ENCODE measurements around the gene NELL1.
"Not testable (repeated sequence)": the region's sequence is repeated elsewhere in the genome, so short reads cannot be mapped to it uniquely, and the experiment has no call there.

The NELL1 gene

DNA sequence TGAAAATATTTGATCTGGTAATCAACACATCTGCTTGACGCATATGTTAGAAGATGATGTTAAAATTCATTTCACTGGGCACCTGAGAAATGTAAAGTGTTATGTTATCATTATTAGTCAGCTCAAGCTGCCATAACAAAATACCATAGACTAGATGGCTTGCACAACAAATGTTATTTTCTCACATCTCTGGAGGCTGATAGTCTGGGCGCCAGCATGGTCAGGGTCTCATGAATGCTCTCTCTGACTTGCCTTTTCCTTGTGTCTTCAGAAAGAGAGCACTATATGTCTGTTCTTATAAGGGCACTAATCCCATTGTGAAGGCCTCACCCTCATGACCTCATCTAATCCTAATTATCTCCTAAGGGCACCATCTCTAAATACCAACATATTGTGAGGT is 435.3 kb downstream of the NELL1 start:
- DNase-seq (ENCODE audit: low read depth in 4 of 4, low spot score in 1 of 4): no peak

DNA sequence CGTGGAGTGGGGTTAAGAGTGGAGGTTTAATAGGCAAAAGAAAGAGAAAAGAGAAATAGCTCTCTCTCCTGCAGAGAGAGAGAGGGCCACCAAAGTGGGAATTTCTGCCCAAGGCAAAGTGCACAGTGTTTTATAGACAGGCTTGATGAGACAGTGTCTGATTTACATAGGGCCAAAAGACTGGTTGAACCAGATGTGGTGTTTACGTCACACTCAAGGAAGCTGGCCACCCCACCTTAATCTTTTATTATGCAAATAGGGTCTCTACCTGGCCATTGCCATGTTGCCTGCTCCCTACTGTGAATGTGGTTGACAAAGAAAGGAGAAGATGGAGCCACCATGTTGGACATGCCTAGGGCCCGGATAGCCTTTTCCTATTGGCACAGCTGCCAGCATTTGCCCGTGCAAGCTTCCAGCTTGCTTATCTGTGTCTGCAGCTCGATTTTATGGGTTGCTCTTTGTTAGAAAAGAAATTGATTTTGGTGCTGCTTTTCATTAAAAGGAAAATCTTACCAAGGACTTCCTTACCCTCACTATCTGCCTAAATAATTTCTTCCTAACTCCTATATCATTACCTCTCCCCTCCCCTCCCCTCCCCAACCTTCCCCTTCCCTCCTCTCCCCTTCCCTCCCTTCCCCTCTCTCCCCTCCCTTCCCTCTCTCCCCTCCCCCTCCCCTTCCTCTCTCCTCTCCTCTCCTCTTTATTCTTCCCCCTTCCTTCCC is 436.0 kb downstream of the NELL1 start:
- no peak for DNase-seq (ENCODE audit: low read depth in 4 of 4, low spot score in 1 of 4)

DNA sequence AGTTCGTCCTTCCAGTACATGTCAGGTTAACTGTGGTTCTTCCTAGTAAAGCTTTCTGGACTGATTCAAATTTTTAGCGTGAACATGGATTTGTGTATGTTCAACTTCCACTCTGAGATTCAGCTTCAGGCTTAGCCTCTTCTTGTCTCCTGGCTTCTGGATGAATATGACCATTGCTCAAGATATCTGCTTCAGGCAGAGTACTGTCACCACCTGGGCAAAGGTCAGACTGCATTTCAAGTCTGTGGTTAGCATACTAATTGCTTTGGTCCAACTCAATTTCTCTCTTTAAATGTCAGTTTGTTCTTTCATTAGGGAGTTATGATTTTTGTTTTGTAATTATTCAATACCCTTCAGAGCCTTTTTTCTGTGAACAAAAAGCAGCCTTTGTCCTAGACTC is 440.0 kb downstream of the NELL1 start:
- DNase-seq (ENCODE audit: low read depth in 4 of 4, low spot score in 1 of 4): no peak

DNA sequence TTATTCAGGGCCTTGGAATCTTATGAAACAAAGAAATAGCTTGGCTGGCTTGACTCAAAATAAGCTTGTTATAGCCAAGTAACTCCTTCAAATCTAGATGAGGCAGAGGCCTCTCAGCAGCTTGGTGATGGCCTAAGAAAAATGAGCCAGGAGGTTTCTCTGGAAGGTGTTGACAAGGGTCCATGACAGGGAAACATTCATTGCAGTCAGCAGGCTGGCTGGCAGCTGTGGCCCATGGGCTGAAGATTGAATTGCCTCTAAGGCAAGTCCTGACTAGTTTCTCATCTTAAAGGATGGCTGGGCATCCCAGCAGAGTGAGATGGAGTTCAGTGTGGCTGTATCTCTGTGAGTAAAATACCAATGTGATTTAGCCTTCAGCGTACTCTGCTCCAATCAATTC is 441.0 kb downstream of the NELL1 start:
- no peak for DNase-seq (ENCODE audit: low read depth in 4 of 4, low spot score in 1 of 4)

DNA sequence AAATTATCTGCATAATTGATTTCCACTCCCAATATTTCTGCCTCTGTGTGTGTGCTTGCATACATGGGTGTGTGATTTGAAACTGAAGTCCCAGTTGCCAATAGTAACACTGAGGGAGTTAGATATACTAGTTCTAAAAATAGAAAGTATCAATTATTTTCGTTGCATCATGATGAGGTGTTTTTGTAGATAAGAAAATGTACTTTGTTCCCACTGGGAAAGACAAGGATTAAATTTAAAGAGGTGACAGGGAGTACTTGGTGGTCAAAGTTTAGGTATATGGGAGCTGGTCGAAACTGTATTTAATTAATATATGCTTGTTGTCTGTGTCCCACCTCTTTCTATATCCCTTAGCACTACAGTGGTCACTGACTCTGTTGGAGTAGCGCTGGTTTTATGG is 444.5 kb downstream of the NELL1 start:
- no peak for DNase-seq (ENCODE audit: low read depth in 4 of 4, low spot score in 1 of 4)

DNA sequence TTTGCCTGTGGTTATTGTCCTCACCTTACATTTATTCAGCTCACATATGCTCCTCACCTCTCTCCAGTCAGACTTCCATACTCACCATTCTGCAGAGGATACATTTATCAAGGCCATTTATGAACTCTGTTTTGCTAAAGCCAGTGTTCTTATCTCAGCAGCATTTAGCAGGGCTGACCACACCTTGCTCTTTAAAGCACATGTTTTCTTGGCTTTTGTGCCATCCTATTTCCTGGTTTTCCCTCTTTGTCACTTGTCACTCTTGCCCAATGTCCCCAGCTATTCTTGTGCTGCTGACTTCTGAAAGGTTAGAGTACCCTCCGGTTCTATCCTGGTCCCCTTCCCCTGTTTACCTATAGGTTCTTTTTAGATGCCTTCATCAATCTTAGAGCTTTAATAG is 446.6 kb downstream of the NELL1 start:
- DNase-seq (ENCODE audit: low read depth in 4 of 4, low spot score in 1 of 4): no peak

DNA sequence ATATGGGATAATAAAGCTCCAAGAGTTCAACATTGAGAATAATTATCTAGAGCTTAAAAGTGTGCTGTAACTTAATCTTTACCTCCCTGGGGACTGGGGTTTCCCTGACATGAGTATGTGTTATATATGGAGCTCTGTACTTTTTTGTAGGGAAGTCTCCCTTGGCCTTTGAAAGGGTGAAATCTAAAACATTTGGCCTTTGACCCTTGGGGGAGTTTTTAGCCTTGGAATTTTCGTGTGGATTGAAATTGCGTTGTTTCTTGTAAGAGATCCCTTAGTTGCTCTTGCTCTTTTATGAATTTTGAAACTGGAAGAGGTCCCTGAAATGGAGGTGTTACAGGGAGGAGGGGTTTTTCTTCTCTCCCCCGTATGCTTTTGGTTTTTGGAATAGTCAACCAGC is 450.0 kb downstream of the NELL1 start:
- no peak for DNase-seq (ENCODE audit: low read depth in 4 of 4, low spot score in 1 of 4)

DNA sequence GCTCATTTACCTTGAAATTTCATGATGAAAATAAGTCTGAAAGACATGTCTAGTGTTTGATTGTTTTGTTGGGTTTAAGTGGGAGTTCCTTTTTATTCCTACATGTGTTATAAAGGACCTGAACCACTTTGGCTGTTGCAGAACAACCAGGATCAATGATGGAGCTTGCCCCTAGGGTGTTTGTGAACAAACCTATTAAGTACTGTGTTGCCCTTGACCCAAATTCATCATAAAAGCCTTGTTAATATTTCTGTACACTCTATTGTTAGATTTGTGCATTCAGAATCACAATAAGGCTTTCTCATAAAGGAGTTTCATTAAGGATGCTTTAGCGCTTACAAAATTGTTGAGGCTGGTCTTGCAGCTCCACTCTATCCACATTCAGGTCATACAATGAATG is 452.6 kb downstream of the NELL1 start:
- no peak for DNase-seq (ENCODE audit: low read depth in 4 of 4, low spot score in 1 of 4)

DNA sequence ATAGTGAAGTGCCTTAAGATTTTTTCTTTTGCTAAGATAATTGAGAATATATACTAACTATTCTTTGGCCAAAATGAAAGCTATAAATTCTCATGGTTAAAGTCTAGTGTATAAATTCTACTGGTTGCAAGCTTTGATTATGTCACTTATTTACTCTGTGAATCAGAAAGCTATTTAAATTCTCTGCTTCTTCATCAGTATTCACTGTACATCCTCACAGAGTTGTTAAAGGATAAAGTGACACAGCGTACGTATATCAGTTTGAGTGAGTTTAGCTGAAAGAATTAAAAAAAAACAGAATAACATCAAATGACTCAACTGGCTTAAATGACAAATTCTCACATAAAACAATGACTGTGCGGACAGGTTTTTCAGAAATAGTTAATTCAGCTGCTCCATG is 453.1 kb downstream of the NELL1 start:
- no peak for DNase-seq (ENCODE audit: low read depth in 4 of 4, low spot score in 1 of 4)

DNA sequence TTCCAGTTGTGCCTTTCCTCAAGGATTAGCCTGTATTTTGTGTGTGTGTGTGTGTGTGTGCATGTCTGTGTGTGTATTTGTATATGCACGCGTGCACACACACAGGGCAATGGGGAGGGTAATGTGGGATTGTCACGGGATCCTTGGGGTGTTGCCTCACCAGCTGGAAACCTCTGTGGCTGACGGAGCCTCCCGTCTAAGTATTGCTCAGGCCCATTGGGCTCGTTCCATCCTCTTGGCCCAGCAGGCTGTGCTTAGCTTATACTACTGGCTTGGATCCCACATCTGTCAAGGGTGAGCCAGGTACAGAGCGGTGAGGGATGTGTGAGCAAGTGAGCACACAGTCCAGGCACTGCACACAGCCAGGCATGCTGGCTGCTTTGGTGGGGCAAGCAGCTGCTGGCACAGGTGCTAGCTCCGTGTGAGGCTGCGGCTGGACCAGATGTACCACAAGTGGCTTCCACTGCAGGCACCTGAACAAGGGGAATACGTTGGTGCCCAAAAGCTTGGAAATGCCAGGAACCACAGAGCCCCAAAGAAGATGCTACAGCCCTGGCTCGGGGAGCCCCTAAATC is 462.8 kb downstream of the NELL1 start:
- DNase-seq (ENCODE audit: low read depth in 4 of 4, low spot score in 1 of 4): no peak

DNA sequence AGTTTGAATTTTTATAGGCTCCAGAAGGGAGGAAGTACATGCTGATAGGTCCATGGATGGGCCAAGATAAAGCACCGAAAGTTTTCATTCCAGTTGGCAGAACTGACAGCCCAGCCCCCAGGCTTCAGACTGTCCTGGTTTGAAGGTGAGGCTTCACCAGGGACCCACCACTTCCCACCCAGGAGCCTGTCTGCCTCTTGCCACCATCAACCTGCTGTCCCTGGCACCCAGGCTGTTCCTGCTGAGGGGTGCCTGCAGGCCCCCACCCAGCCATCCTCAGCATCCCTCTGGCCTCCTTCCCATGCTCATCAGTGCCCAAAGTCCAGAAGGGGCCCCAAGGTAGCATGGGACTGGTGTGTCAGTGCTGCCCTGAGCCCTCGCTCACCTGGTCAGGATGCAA is 463.9 kb downstream of the NELL1 start:
- DNase-seq (ENCODE audit: low read depth in 4 of 4, low spot score in 1 of 4): no peak

DNA sequence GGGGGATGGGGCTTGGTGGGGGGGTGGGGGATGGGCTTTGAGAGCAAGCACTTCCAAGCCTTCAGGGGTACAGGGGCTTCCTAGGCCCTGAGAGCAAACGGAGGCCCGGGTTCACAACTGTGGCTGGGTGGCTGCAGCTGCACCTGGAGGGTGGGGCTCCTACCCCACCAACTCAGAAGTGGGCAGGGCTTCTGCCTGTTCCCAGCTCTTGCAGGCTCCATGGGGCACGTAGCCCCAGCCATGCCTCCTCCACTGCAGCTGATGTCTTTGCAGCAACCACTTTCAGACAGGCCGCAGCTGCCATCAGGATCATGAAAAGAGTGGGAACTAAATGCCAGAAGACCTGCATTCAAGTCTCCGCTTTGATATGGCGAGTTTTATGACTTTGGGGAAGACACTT is 464.3 kb downstream of the NELL1 start:
- no peak for DNase-seq (ENCODE audit: low read depth in 4 of 4, low spot score in 1 of 4)

DNA sequence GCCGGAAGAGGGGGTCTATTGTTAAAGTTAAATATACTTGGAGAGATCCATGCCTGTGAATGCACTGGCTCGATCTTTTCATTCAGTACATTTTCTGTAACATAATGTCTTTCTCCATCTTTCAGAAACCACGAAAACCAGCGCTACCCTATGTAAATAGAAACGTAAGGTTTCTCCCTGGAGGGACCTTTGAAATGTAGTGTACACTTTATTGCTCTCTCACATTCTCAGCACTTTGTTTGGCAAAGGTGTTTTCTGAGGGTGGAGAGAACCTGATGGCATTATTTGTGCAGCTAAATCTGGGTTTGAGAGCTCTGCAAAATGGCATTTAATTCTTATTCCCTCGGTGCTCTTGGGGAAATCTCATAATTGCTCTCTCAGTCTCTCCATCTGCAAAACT is 468.4 kb downstream of the NELL1 start:
- no peak for DNase-seq (ENCODE audit: low read depth in 4 of 4, low spot score in 1 of 4)

DNA sequence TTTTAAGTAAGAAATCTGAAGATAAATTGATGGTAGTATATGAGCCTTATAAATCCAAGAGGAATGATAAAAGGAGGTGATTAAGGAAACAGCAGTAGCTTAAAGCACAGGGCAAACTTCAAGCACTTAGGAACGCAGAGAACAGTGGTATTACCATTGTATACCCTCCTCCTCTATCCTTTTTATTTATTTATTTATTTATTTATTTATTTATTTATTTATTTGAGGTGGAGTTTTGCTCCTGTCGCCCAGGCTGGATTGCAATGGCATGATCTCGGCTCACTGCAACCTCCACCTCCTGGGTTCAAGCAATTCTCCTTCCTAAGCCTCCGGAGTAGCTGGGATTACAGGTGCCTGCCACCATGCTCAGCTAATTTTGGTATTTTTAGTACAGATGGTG is 472.2 kb downstream of the NELL1 start:
- not testable (repeated sequence) for DNase-seq (ENCODE audit: low read depth in 4 of 4, low spot score in 1 of 4)

DNA sequence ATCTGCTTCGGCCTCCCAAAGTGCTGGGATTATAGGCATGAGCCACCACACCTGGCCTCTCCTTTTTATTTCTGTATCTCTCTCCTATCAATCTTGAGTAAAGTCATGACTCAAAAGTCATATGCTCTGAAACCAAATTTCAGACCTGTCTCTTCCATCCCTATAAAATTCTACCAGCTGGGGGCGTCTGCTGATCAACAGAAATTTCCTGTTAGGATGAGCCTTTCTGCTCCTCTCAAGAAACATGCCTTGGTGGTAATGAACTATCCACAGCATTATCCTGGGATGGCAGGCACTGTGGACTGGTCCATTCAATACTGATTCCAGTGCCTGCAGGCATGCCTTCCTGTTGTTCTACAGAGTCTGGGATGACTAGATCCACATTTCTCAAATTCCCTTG is 472.6 kb downstream of the NELL1 start:
- DNase-seq (ENCODE audit: low read depth in 4 of 4, low spot score in 1 of 4): no peak

DNA sequence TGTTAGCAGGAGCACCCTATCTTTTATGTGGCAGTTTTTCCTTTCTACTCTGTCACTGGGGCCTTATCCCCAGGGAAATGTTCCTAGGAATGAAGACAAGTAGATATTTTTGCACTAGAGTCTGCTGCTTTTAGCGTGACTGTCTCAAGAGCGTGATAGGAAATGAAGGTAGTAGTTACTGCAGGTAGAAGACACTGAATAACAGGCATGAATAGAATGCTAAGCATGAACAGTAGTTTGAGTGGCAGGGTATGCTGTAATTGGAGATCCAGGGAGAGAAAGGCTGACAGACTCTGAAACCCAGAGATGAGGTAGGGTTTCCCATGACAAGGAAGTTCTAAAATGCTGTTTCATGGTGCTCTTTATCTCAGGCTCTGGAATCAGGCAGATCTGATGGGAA is 475.1 kb downstream of the NELL1 start:
- no peak for DNase-seq (ENCODE audit: low read depth in 4 of 4, low spot score in 1 of 4)

DNA sequence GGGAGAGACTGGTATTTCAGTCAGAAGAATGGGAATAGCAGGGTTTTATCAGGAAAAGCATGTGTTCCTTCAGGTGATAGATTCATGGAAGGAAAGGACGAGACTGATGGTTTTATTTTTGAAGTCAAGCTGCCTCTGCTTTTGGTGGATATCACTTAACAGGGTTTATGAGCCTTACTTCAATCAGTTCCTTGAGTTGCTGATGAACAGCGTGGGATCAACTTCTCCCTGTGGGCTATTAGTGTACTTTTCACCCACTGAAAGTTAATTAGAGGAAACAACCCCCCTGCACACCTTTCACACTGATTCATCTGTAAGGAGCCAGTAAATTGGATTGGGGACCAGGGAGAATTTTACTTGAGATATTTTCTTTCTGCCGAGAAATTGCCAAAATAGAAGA is 479.0 kb downstream of the NELL1 start:
- DNase-seq (ENCODE audit: low read depth in 4 of 4, low spot score in 1 of 4): no peak

DNA sequence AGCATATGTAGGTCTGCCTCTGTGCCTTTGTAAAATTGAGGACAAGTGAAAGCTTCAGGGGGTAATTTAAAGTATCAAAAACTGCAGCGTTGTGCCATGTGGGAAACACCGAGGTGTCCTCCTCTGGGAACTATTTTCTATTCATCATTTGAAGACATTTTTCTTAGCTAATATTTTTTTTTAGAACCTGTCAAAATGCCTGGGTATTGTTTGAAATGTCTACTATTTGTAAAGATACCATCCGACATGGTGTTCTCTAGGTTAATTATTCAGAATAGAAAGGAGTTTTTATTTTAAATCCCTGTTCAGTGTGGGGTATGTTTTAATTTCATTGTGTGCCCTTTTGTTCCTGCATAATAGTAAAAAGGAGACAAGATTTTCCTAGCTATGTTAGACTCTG is 490.8 kb downstream of the NELL1 start:
- no peak for DNase-seq (ENCODE audit: low read depth in 4 of 4, low spot score in 1 of 4)

DNA sequence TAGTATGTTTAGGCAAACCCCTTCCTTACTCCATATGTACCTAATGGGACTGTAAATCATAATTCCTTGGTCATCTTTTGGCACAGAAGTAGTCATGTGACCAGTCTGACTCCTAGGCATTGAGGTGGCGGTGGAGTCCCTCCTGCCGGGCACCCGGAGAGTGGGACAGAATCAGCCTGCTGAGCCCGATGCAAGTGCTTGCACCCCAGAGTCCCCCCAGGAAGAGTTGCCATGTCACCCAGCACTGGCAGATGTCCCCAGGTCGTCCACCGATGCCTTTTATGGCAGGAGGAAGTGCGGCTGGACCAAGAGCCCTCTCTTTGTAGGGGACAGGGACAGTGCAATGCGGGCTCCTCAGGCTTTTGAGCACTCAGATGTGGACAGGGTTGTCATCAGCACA is 500.3 kb downstream of the NELL1 start:
- DNase-seq (ENCODE audit: low read depth in 4 of 4, low spot score in 1 of 4): no peak

DNA sequence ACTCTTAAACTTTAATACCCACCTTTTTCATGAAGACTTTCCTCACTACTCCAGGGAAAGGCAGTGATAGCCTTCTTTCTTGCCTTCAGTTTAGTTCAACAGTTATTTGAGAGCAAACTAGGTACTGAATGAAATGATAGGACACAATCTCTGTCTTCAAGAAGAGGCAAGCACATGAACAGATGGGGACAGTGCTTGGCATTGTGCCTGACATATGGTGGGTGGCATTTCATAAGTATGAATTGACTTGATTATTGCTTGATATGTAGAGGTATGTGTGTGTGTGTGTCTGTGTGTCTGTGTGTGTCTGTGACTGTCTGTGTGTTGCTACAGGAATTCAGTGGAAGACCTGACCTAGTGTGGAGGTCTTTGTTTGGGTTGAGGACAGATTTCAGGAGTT is 504.1 kb downstream of the NELL1 start:
- no peak for DNase-seq (ENCODE audit: low read depth in 4 of 4, low spot score in 1 of 4)

DNA sequence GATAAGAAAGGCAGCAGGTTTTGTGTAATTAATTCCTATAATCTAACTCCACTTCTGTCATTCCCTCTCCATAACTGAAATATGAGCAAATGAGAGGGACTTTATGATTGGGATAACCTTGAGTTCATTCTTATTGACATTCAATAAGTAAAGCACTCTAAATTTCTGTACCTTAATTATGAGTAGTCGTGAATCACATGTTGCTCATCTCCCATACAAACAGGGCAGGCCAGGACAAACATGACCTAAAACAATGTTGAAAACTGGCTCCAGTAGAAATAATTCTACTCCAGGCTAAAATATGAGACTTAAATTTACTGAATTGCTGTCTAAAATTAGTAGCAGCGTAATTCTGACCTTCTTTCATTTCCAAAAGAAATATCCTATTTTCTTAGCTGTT is 505.4 kb downstream of the NELL1 start:
- no peak for DNase-seq (ENCODE audit: low read depth in 4 of 4, low spot score in 1 of 4)

DNA sequence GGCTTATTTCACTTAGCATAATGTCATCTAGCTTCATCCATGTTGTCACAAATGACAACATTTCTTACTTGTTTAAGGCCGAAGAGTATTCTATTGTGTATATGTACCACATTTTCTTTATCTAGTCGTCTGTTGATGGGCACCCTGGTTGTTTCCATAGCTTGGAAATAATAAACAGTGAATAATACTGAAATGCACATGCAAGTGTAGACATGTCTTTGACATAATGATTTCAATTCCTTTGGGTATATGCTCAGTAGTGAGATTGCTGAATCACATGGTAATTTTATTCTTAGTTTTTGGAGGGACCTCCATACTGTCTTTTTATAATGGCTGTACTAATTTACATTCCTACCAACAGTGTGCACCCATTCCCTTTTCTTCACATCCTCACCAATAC is 508.0 kb downstream of the NELL1 start:
- DNase-seq (ENCODE audit: low read depth in 4 of 4, low spot score in 1 of 4): no peak

DNA sequence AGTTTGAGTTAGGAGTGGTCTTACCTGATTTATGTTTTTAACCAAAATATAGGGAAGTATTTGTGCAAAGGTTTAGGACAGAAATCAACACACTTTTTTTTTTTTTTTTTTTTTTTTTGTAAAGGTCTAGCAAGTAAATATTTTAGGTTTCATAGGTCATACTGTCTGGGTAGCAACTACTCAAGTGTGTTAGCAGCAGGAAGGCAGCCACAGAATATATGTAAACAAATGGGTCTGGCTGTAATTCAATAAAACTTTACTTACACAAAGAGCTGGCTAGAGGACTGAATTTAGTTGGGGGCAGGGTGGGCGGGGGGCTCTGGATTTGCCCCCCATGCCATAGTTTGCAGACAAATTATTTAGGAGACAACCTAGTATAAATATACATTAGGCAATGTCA is 510.4 kb downstream of the NELL1 start:
- no peak for DNase-seq (ENCODE audit: low read depth in 4 of 4, low spot score in 1 of 4)

All from stimulated activated CD4-positive, alpha-beta T cell treated with anti-CD3 and anti-CD28 coated beads, Interleukin-1b, Interleukin-23, amount 100 ng/mL, for 24 hours (primary cell).